ENCODE results near the gene ENAH.
"Not testable (repeated sequence)": the region's sequence is repeated elsewhere in the genome, so short reads cannot be mapped to it uniquely, and the experiment has no call there.

Gene ENAH

GRCh38 chr1:225644666-225645065 lies 8.3 kb downstream of the ENAH start:
- no peak for DNase-seq (ENCODE audit: low read depth)

DNA sequence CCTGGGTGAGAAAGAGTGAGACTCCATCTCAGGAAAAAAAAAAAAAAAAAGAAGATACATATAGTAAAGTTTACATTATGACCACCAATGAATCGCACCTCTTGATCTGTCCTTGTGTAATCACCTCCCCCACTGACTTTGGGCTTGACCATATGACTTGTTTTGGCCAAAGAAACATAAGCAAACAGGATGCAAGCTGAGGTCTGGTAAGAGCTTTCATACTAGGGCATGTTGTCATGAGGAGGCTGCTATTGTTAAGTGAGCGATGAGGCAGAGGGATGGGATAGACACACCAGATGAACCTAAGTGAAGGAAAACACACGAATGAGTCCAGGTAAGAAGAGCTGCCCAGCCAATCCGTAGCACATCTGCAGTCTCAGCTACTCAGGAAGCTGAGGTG lies 10.7 kb downstream of the ENAH start:
- DNase-seq (ENCODE audit: low read depth): no peak

- no peak for DNase-seq (ENCODE audit: low read depth)
Observed at GRCh38 chr1:225638853-225639252, 14.1 kb downstream of the ENAH start.

DNA sequence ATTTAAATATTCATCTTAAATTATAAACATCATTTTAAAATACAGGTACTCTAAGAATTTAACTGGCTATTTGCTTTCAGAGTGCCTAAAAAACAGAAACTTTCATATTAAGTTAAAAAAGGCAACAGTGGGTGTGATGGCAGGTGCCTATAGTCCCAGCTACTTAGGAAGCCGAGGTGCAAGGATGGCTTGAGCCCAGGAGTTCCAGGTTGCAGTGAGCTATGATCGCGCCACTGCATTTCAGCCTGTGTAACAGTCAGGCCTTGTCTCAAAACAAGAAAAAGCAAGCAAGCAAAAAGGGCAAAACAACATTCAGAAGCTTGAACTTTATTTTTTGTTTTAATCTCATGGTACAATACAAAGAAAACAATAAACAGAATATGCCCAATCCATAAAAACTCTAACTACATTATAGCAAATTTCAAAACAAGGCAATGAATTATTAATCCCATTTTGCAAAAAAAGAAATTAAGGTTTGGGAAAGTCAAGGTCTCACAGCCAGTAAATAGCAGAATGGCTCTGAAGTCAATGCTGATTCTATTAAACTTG lies 15.2 kb downstream of the ENAH start:
- DNase-seq (ENCODE audit: low read depth): no peak

DNA sequence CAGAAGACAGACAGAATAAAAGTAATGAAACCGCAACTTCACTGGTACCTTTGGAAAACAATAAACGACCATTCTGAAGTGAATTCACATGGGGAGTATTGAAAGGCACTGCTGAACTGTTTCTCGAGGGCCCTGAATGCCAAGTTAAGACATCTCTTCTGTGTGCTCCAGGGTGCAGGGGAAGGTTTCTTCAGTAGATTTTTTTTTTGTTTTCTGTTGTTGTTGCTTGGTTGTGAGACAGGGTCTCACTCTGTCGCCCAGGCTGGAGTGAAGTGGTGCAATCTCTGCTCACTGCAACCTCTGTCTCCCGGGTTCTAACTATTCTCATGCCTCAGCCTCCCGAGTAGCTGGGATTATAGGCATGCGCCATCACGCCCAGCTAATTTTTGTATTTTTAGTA lies 15.9 kb downstream of the ENAH start:
- DNase-seq (ENCODE audit: low read depth): not testable (repeated sequence)

GRCh38 chr1:225635649-225636048 lies 17.3 kb downstream of the ENAH start:
- no peak for DNase-seq (ENCODE audit: low read depth)

GRCh38 chr1:225632836-225633235 lies 20.1 kb downstream of the ENAH start:
- not testable (repeated sequence) for DNase-seq (ENCODE audit: low read depth)

DNA sequence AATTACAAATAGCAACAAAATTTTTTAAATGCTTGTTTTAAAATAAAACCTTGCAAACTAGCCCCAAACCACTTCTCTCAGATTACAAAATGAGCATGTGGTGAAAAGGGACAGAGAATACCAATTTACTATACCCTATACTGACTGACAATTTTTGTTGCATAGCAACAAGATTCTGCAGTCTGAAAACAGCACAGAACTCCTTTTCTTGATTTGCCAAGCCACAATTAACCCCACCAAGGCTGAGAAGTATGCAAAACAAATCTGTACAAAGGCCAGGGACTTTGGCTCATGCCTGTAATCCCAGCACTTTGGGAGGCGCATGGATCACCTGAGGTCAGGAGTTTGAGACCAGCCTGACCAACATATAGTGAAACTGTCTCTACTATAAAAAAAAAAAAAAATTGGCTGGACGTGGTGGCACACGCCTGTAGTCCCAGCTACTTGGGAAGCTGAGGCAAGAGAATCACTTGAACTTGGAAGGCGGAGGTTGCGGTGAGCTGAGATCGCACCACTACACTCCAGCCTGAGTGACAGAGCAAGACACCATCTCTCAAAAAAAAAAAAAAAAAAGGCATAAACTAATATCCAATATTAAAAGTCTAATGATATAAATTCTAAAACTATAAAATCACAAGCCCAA lies 21.8 kb downstream of the ENAH start:
- no peak for DNase-seq (ENCODE audit: low read depth)

DNA sequence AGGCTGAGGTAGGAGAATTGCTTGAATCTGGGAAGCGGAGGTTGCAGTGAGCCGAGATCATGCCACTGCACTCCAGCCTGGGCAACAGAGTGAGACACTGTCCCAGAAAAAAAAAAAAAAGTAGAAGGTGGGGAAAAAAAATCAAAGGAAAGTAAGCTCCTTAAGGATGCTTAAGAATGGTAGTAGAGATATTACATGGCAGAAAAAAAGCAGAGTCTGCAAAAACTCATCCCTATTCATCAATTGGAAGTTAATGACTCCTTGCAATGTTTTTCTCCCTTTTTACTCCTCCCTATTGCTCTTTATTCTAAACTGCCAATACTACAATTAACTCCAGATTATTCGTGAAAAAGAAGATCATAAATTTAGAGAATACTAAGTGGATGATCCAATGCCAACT lies 23.4 kb downstream of the ENAH start:
- no peak for DNase-seq (ENCODE audit: low read depth)

DNA sequence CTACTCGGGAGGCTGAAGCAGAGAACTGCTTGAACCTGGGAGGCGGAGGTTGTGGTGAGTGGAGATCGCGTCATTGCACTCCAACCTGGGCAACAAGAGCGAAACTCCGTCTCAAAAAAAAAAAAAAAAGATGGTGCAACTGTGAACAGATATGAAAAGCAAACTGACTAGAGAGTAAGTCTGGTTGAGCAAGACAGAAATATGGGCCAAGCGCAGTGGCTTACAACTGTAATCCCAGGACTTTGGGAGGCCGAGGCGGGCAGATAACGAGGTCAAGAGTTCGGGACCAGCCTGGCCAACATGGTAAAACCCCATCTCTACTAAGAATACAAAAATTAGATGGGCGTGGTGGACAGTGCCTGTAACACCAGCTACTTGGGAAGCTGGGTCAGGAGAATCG lies 24.1 kb downstream of the ENAH start:
- not testable (repeated sequence) for DNase-seq (ENCODE audit: low read depth)

GRCh38 chr1:225627304-225627947 lies 25.5 kb downstream of the ENAH start:
- no peak for DNase-seq (ENCODE audit: low read depth)

DNA sequence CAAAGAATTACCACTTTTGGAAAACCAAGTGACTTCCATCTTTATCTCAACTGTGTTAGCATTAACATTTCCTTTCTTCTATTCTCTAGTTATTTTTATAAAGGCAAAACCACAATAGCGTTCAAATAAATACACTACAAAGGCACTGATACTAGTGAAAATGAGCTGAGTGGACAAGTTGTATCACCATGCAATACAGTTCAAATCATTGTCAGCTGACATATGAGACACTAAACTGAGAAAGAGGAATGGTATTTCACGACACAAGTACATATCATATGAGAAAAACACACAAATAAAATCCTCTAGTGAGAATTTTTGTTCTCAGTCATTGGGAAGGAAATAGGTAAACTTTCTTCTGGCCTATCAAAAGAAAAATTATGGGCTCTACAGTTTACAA lies 26.2 kb downstream of the ENAH start:
- no peak for DNase-seq (ENCODE audit: low read depth)

DNA sequence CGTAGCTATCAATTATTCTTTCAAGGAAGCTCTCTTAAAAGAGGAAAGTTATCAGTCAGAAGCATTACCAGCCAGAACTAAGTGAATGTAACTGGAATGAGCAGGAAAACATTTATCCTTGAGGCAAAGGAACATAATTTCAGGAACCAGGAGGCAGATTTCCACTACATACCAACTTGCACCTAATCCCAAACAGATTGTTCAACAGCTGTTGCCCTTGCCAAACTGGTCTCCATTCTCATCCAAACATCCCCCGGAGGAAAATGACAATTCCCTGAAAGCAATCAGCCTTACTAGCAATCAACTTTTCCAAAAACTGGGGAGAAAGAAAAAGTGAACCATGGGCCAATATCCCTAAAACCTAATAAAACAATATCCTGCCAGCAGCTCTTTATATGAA lies 35.0 kb downstream of the ENAH start:
- no peak for DNase-seq (ENCODE audit: low read depth)

- no peak for DNase-seq (ENCODE audit: low read depth)
Observed at GRCh38 chr1:225617479-225617878, 35.4 kb downstream of the ENAH start.

DNA sequence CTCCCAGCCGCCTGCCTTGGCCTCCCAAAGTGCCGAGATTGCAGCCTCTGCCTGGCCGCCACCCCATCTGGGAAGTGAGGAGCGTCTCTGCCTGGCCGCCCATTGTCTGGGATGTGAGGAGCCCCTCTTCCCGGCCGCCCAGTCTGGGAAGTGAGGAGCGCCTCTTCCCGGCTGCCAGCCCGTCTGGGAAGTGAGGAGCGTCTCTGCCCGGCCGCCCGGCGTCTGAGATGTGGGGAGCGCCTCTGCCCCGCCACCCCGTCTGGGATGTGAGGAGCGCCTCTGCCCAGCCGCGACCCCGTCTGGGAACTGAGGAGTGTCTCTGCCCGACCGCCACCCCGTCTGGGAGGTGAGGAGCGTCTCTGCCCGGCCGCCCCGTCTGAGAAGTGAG lies 37.5 kb downstream of the ENAH start:
- DNase-seq (ENCODE audit: low read depth): not testable (repeated sequence)

- DNase-seq (ENCODE audit: low read depth): no peak
Observed at GRCh38 chr1:225613006-225613405, 39.9 kb downstream of the ENAH start.

DNA sequence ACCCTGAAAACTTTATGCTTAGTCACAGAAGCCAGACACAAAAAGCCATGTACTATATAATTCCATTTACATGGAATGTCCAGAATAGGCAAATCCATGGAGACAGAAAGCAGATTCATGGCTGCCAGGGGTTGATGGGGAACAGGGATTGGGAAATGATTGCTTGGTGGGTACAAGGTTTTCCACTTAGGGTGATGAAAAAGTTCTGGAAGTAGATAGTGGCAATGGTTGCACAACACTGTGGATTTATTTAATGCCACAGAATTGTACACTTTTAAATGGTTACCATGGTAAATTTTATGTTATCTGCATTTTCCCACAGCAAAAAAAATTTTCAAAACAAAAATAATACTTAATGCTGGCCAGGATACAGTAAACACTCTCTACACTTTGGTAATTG lies 40.6 kb downstream of the ENAH start:
- DNase-seq (ENCODE audit: low read depth): no peak

GRCh38 chr1:225611537-225612223 lies 41.2 kb downstream of the ENAH start:
- no peak for DNase-seq (ENCODE audit: low read depth)

- DNase-seq (ENCODE audit: low read depth): no peak
Observed at GRCh38 chr1:225610539-225610938, 42.4 kb downstream of the ENAH start.

- no peak for DNase-seq (ENCODE audit: low read depth)
Observed at GRCh38 chr1:225608014-225608796, 44.7 kb downstream of the ENAH start.

DNA sequence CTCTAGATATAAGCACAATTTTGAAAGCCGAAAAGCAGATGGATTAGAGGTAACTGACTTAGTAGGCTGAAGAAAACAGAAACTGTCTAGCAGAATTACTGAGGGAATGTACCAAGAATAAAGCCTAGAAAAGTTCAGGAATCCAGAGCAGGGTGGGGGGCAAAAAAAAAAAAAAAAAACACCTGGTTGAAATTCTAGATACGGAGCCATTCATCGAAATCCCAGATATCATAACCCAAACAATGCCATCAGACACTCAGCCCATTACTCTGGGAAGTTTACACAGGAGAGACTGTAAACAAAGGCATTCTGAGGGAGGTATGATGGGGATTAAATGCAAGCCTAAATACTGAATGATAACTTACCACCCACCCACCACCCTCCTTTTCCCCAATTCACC lies 45.6 kb downstream of the ENAH start:
- no peak for DNase-seq (ENCODE audit: low read depth)

DNA sequence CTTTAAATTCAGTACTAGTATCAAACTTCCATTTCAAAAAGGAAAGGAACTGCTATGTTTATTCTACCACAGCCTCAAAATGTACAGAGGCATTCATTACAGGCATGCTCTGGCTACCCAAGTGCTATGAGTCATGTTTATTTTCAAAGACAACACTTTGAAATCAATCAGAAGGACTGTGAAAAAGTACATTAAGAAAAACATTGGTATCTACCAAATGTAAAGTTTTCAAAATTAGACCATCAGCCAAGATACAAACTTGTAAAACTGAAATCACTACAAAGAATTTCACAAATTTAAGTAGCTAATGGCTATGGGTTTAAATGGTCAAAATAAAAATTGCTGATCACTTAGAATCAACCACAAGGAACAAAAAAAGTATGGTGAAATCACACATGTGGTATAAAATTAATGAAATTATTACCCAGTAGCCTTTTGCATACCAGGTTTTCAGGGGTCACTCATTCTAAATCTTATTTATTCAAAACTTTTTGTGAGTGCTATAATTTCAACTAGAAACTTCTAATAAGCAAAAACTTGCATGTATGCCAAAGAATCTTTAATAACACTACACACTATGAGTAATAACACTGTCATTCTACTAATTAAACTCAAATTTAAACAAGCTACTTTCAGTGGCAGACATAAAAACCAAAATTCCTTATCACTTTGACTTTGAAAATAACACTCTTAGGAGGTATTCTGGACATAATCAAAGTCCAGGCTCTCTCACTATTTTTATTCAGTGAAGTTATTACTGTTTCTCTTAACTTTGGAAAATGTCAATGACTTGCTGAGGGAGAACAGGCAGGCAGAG lies 49.2 kb downstream of the ENAH start:
- DNase-seq (ENCODE audit: low read depth): no peak
